ENCODE results near the gene NPTX1.

The NPTX1 gene

DNA sequence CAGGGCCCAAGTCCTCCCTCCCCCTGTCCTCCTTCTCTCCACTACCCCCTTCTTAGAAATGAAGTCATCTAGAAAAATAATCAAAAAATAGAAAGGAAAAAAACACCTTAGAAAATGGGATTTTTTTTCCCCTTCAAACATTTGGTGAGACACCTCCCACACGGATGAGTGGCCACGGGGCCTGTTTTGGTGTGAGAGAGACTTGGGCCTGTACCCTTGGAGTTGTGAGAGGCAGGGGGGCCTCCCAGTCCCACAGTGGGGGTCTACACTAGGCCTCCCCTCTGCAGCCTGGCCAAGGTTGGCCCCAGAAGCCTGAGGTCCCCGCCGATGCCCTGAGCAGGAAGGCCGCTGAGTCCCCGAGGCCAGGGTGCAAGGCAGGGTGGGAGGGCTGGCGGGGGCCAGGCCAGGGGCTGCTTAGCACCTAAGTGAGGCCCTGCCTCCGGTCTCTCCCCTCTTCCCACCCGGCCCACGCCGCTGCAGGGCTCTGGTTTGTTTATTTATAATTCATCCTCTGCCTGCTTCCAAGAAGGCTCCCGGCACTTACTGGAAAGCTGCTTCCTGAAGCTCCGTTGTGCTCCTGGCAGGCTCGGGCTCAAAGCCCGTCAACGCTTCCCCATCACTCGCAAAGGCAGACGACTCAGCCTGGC is 26.4 kb downstream of the NPTX1 start:
- peaks cover 10% of the 10 kb centered on the region for H3K4me1 Mint-ChIP-seq
- H3K27ac Mint-ChIP-seq: peak overlapping the region; percentile 45
- DNase-seq (ENCODE audit: low spot score in 2 of 2): no peak
- H3K36me3 Mint-ChIP-seq: peaks cover 3% of the 10 kb centered on the region
- ATAC-seq: no peak
- no peak overlapping the region for H3K4me3 Mint-ChIP-seq
- no peaks in the 10 kb centered on the region for H3K9me3 Mint-ChIP-seq

DNA sequence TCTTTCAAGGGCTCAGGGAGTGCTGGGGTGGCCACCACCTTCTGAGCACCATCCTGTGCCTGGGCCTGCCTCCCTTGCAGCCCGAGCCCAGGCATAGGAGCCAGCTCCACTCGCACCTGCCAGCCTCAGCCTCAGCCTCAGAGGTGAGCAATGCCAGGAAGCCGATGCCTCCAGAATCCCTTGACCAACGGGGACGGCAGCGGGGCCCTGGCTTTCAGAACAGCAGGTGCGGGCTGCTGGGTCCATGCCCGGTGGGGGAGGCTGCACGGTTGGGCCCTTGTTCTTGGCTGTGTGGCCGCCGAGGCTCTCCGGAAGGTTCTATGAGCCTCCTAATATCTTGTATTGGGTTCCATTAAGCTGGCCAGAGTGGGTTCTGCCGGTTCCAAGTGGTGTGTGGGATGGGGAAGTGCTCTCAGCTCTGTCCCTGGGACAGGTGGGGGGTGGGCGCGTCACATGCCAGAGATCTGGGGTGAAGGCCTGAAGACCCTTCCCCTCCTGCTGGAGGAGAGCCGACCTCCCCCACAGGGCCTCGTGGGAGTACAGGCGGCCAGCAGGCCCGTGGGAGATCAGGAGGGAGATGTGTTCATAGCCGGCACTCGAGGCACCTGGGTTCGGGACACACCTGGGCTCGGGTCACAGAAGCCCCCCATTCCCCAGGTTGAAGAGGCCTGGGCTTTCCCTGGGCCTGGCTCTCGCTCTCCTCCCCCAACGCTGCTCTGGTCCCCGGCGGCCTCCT is 27.0 kb downstream of the NPTX1 start:
- H3K9me3 Mint-ChIP-seq: no peaks in the 10 kb centered on the region
- no peak for DNase-seq (ENCODE audit: low spot score in 2 of 2)
- peaks cover 9% of the 10 kb centered on the region for H3K4me1 Mint-ChIP-seq
- H3K36me3 Mint-ChIP-seq: no peaks in the 10 kb centered on the region
- H3K4me3 Mint-ChIP-seq: no peak overlapping the region
- H3K27ac Mint-ChIP-seq: no peak overlapping the region
- ATAC-seq: no peak

DNA sequence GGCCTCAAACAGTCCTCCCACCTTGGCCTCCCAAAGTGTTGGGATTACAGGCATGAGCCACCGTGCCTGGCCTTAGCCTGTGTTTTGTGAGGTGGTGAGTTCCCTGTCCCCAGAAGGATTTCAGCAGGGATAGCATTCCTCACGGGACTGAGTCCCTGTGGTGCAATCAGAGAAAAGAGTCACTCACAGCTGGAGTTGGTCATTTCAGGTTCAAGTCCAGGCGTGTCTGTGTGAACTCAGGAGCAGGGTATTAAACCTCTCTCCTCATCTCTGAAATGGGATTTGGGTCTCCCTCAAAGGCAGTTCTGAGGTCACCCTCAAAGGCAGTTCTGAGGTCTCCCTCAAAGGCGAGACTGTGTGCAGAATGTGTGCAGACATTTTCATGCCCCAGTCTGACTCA is 28.6 kb downstream of the NPTX1 start:
- DNase-seq (ENCODE audit: low spot score in 2 of 2): no peak
- no peaks in the 10 kb centered on the region for H3K4me1 Mint-ChIP-seq
- H3K4me3 Mint-ChIP-seq: no peak overlapping the region
- peak; percentile 23 for ATAC-seq
- H3K9me3 Mint-ChIP-seq: no peaks in the 10 kb centered on the region
- H3K27ac Mint-ChIP-seq: no peak overlapping the region
- H3K36me3 Mint-ChIP-seq: no peaks in the 10 kb centered on the region

DNA sequence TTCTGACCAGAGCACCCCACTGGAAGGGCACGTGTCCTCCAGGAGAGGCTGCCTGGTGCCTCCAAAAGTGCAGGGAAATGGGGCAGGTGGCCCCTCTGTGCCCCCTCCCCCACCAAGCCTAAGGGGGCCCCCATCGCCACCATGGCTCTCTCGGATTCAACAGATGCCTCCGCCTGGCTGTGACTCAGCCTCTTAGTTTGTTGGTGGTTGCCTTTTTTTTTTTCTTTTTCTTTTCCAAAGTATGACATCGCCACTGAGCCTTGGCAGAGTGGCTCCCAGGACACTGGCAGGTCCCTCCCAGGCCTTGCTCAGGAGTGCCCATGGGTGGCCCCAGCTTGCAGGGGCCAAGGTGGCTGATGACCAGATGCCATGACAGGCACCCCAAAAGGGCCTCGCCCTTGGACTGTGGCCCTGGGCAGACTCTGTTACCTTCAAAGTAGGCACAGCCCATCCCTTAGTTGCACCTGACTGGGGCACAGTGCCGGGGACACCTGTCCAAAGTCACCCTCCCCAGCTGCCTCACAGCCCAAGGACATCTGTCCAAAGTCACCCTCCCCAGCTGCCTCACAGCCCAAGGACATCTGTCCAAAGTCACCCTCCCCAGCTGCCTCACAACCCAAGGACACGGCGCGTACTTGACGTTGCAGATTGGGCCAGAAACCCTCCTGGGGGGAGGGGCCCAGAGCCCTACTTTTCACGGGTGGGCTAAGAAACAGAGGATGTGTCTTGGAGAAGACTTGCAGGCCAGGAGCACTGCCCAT is 29.6 kb downstream of the NPTX1 start:
- ATAC-seq: no peak
- no peak overlapping the region for H3K27ac Mint-ChIP-seq
- no peaks in the 10 kb centered on the region for H3K36me3 Mint-ChIP-seq
- no peak overlapping the region for H3K4me3 Mint-ChIP-seq
- H3K4me1 Mint-ChIP-seq: no peaks in the 10 kb centered on the region
- H3K9me3 Mint-ChIP-seq: no peaks in the 10 kb centered on the region
- DNase-seq (ENCODE audit: low spot score in 2 of 2): no peak

DNA sequence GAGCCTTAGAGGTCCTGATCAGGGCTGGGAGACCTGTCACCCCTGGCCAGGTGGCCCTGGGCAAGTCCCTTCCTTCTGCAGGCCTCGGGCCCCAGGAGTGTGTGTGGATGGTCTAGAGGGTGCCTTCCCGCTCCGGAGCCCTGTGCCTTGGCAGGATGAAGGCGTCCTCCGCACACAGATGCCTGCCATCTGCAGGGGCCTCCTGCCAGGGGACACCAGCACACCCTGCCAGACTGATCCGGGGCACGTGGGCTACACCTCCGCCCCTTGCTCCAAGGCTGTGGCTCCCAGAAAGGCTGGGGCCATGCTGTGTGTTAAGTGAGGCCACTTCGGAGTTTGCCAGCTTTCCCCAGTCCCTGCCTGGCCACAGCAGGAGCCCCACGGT is 30.7 kb downstream of the NPTX1 start:
- DNase-seq (ENCODE audit: low spot score in 2 of 2): no peak
- H3K4me3 Mint-ChIP-seq: no peak overlapping the region
- no peaks in the 10 kb centered on the region for H3K9me3 Mint-ChIP-seq
- no peaks in the 10 kb centered on the region for H3K4me1 Mint-ChIP-seq
- ATAC-seq: no peak
- no peak overlapping the region for H3K27ac Mint-ChIP-seq
- no peaks in the 10 kb centered on the region for H3K36me3 Mint-ChIP-seq

DNA sequence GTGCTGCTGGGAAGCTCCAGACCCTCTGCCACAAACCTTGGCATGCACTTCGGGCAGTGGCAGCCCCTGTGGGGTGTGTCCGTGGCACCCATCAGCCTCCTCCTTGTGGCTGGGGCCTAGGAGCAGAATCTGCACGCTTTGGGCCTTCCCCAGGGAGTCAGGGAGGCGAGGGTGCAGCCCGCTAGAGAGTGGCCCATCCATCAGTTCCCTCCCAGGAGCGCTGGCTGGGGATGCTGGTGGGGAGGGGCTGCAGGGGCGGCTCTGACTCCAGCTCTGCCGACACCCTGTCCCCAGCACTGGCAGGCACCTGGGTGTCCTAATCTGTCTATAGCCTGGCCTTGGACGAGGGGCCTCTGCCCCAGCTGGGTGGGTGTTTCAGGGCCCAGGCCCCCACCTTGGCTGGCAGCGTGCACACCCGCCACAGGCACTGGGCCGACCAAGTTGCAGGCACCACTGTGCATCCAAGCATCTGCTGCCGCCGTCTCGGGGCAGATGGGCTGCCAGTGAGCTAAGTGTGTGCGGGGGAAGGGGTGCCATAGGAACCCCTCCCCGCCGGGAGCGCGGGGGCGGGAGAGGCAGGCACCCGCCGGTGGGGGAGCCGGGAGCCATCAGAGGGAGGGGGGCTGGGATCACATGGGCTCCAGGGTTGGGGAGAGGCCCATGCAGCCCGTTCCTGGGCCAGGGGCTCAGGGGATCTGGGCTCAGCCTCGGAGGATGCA is 31.2 kb downstream of the NPTX1 start:
- Mint-ChIP-seq H3K27ac (no peak overlapping the region), H3K36me3 (no peaks in the 10 kb centered on the region), H3K9me3 (no peaks in the 10 kb centered on the region), H3K4me3 (no peak overlapping the region), H3K4me1 (no peaks in the 10 kb centered on the region)
- DNase-seq (ENCODE audit: low spot score in 2 of 2): no peak
- no peak for ATAC-seq

DNA sequence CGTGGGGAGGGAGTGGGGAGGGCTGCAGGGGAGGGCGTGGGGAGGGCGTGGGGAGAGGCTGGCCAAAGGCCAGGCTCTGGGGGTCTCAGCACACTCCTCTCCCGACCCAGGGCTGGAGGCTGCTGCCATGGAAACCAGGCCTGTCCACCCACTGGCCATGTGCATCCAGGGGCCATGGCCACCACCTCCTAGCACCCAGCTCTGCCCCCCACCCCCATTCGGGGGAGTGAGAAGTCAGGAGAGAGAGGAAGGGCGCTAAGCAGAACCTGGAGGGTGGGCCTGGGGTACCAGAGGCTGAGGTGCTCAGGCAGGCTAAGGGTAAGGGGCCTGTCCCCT is 31.8 kb downstream of the NPTX1 start:
- H3K36me3 Mint-ChIP-seq: no peaks in the 10 kb centered on the region
- H3K9me3 Mint-ChIP-seq: no peaks in the 10 kb centered on the region
- no peaks in the 10 kb centered on the region for H3K4me1 Mint-ChIP-seq
- DNase-seq (ENCODE audit: low spot score in 2 of 2): no peak
- no peak for ATAC-seq
- H3K27ac Mint-ChIP-seq: no peak overlapping the region
- no peak overlapping the region for H3K4me3 Mint-ChIP-seq

DNA sequence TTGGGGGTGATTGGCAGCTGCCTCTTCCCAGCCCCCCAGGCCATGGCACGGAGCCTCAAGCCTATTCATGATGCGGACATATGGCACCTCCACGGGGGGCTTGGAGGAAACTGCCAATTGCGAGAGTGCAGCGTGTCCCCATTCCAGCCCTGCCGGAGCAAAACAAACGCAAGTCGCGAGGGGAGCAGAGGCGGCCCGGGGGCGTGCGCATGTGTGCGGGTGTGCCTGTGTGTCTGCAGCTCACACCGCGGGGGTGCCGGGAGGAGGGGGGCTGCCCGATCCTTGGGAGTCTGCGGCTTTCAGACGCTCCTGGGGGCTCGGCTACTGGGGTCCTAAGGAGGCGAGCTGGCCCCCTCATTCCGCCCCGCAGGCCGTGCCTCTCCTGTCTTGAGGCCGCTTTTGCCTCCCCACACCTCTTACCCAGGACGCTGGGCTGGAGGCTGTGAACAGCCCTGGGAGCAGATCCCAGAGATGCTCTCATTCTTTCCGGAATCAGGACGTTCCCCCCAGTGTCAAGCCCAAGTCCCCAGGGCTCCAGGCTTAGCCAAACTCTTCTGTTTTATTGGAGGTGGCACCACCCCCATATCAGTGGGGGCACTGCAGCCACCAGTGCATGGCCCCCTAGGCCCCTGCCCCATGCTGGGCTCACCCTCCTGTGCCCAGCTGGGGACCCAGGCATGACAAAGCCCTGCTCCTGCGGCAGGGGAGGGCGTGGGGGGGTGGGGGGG is 32.3 kb downstream of the NPTX1 start:
- H3K4me1 Mint-ChIP-seq: no peaks in the 10 kb centered on the region
- H3K36me3 Mint-ChIP-seq: no peaks in the 10 kb centered on the region
- ATAC-seq: no peak
- no peaks in the 10 kb centered on the region for H3K9me3 Mint-ChIP-seq
- no peak for DNase-seq (ENCODE audit: low spot score in 2 of 2)
- no peak overlapping the region for H3K27ac Mint-ChIP-seq
- no peak overlapping the region for H3K4me3 Mint-ChIP-seq

DNA sequence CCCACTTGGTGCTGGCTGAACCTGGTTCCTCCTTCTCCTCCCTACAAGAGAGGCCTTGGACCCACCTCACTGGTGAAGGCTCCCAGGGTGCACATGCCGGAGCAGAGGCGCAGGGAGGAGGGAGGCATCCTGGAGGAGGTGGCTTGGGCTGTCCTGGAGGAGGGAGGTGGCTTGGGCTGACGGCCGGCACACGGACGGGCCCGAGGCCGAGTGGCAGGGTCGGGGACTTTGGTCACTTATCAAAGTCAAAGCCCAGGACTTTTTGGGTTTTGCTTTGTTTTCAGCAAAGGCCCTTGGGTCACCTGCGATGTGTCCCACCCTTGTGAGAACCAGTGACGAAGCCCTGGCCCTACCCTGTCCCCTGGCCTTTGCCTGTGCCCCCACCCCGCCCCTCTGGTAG is 32.9 kb downstream of the NPTX1 start:
- Mint-ChIP-seq H3K9me3 (no peaks in the 10 kb centered on the region), H3K27ac (no peak overlapping the region), H3K4me1 (no peaks in the 10 kb centered on the region), H3K4me3 (no peak overlapping the region), H3K36me3 (no peaks in the 10 kb centered on the region)
- ATAC-seq: no peak
- DNase-seq (ENCODE audit: low spot score in 2 of 2): no peak

DNA sequence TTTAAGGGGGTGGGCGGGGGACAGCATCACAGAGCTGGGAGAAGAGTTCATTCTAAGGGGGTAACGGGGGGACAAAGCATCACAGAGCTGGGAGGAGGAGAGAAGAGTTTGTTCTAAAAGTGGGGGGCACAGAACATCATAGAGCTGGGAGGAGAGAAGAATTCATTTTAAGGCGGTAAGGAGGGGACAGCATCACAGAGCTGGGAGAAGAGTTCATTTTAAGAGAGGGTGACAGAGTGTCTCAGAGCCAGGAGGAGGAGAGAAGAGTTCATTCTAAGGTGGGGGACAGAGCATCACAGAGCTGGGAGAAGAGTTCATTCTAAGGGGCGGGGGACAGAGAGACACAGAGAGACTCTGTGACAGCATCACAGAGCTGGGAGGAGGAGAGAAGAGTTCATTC is 33.6 kb downstream of the NPTX1 start:
- ATAC-seq (no peak), DNase-seq (ENCODE audit: low spot score in 2 of 2) (no peak)
- Mint-ChIP-seq H3K27ac (no peak overlapping the region), H3K4me1 (no peaks in the 10 kb centered on the region), H3K4me3 (no peak overlapping the region), H3K9me3 (no peaks in the 10 kb centered on the region), H3K36me3 (no peaks in the 10 kb centered on the region)

DNA sequence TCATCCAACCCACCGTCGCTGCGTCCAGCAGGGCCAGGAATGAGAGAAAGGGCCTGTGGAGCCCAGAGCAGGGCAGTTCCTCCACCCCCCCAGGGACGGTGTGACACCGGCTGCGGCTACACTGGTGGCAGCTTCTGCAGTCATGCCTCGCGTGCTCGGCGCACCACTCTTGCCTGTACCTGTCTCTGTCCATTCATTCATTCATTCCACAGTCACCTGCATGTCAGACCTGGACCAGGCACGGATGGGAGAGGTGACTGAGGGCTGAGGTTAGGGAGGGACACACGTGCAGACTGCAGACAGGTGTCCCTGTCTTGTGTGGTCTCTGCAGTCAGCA is 34.1 kb downstream of the NPTX1 start:
- no peak overlapping the region for H3K4me3 Mint-ChIP-seq
- no peaks in the 10 kb centered on the region for H3K36me3 Mint-ChIP-seq
- no peak for DNase-seq (ENCODE audit: low spot score in 2 of 2)
- ATAC-seq: no peak
- no peak overlapping the region for H3K27ac Mint-ChIP-seq
- H3K4me1 Mint-ChIP-seq: no peaks in the 10 kb centered on the region
- no peaks in the 10 kb centered on the region for H3K9me3 Mint-ChIP-seq

DNA sequence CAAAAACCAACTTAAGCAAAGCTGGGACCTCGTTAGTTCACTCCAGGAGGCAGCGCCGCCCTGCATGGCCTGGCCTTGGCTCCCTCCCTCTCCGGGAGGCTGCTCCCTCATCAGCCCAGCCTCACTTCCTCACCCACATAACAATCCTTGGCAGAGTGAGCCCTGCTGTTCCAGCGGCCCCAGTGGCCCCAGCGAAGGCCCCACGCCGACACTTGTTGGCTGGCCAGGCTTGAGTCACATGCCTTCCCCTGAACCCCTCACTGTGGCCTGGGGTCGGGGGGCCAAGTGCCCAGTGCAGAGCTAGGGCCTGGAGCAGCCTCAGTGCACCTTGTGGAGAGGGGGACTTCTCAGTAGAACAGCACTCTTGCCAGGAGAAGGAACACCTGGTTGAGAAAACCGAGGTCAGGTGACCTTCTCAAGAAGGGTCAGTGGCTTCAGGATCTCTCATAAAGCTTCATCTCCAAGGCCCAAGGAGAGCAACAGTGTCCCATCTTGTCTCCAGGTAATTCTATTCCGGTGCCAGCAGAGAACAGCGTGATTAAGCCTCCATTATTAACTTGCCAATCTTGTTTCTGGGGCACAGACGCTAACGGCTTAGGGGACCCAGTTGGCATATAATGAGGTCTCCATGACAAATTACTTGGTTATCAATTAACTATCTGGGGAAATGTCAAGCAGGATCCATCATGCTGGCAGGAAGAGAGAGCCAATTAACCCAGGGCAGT is 34.6 kb downstream of the NPTX1 start:
- no peak for DNase-seq (ENCODE audit: low spot score in 2 of 2)

DNA sequence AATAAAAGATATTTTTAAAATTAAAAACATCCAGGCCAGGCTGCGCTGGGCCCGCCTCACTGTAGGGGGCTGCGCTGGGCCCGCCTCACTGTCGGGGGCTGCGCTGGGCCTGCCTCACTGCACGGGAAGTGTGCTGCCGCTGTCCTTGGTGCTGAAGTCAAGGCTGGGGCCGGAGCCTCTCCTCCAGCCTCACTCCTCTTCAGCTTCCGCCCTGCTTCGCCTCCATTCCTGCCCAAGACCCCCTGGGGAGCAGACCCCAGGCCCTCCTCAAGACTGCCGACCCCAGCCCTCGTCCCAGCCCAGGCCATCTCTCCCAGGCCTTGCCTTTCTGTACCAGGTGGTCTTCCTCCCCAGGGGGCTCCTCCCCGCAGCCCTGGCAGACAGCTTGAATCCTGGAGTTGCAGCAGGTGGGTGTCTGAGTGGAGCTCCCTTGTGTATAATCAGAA is 35.3 kb downstream of the NPTX1 start:
- ATAC-seq: no peak
- no peak overlapping the region for H3K4me3 Mint-ChIP-seq
- H3K4me1 Mint-ChIP-seq: no peaks in the 10 kb centered on the region
- no peaks in the 10 kb centered on the region for H3K36me3 Mint-ChIP-seq
- no peaks in the 10 kb centered on the region for H3K9me3 Mint-ChIP-seq
- no peak overlapping the region for H3K27ac Mint-ChIP-seq
- peak; percentile 36 to 69 for DNase-seq (ENCODE audit: low spot score in 2 of 2)

More for the DNA sequence above, 34.6 kb downstream of the NPTX1 start:
- Mint-ChIP-seq H3K36me3 (no peaks in the 10 kb centered on the region), H3K9me3 (no peaks in the 10 kb centered on the region), H3K4me1 (no peaks in the 10 kb centered on the region), H3K4me3 (no peak overlapping the region), H3K27ac (no peak overlapping the region)
- no peak for ATAC-seq

DNA sequence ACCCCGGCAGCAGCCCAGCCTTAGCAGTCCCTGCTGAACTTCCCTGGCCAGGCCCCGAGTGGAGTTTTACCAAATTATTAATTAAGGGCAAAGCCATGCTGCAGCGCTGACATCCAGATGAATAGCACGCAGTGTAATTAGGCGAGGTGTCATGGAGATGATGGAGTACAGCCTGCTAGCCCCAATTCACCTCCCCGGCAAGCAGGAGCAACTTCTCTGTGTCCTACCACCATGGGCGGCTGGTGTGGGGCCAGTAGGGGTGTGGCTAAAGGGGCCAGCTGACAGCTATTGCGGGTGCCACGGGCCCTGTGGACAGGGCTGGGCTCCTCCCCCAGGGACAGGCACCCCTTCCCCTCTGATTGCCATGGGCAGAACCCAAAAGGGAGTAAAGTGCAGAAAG is 36.9 kb downstream of the NPTX1 start:
- H3K36me3 Mint-ChIP-seq: no peaks in the 10 kb centered on the region
- no peaks in the 10 kb centered on the region for H3K4me1 Mint-ChIP-seq
- no peak overlapping the region for H3K4me3 Mint-ChIP-seq
- DNase-seq (ENCODE audit: low spot score in 2 of 2) (no peak), ATAC-seq (no peak)
- no peaks in the 10 kb centered on the region for H3K9me3 Mint-ChIP-seq
- no peak overlapping the region for H3K27ac Mint-ChIP-seq

All from stimulated activated effector memory CD8-positive, alpha-beta T cell treated with anti-CD3 and anti-CD28 coated beads, Interleukin-12 subunit alpha, Interleukin-12 subunit beta, amount 100 ng/mL, for 72 hours (primary cell).